Prostate gland (tissue), 2 donors: ENCODE results near the gene TSPAN15. TPM values are rescaled to one million over a fixed set of nuclear protein-coding genes. Genes with fewer than 3 reads are reported as not detected.

Experiments used
- DNase-seq: peaks from one replicate; pipeline ENCODE4 v3.0.0-alpha.2; 2019; ENCODE audit warnings: low spot score
- H3K27ac ChIP-seq, 2 donors: fragments of 200-600 bp; sonication (generic); 2 replicates each; pipeline ENCODE4 v1.5.1; 2017 to 2019
- H3K27me3 ChIP-seq: fragments of 200-600 bp; sonication (generic); replicated peaks from 2 replicates; pipeline ENCODE4 v1.5.1; 2019; ENCODE audit not compliant: insufficient read depth
- H3K36me3 ChIP-seq, 2 donors: fragments of 200-600 bp; sonication (generic); 1 replicate in 1 of 2; 2 replicates in 1 of 2; pipeline versions ENCODE4 v1.5.1 to v1.8.1; 2017 to 2019
- H3K4me1 ChIP-seq: fragments of 200-600 bp; sonication (generic); replicated peaks from 2 replicates; pipeline ENCODE4 v1.5.1; 2019
- H3K4me3 ChIP-seq, 2 donors: fragments of 200-600 bp; sonication (generic); 2 replicates each; pipeline ENCODE4 v1.5.1; 2017 to 2019
- H3K9me3 ChIP-seq: fragments of 200-600 bp; sonication (generic); 2 replicates; pipeline ENCODE4 v1.5.1; 2017
- POLR2A ChIP-seq: fragments of 450-650 bp; IDR thresholded peaks from one replicate; pipeline ENCODE4 v1.6.1; 2016; ENCODE audit warnings: antibody characterized with exemption, mild to moderate bottlenecking
- POLR2AphosphoS5 ChIP-seq: sonication (generic); formaldehyde crosslinking; IDR thresholded peaks from one replicate; pipeline ENCODE4 v1.6.1; 2017; ENCODE audit warnings: antibody characterized with exemption
- WGBS: methylation state at CpG from one replicate; pipeline ENCODE4 v1.1.5; 2018; 5-methylcytosine and 5-hydroxymethylcytosine counted together
- intact Hi-C: fragments of 100-400 bp; cut with DNase I; formaldehyde crosslinking; loops from one replicate; pipeline ENCODE4 v1.14.2; 2022
- total RNA-seq, 2 donors: library from RNA; depleted of rRNA; stranded (reverse); fragments of >200 nt; gene quantifications; one replicate each; pipeline ENCODE4 v1.1.0, GENCODE V29; 2016
- TF ChIP-seq, protein P1 (sequence below), 4 experiments: fragments of 200-600 bp in 2 of 4; fragments of 450-650 bp in 2 of 4; sonication (generic) in 2 of 4; IDR thresholded peaks; 1 replicate in 3 of 4; 2 replicates in 1 of 4; pipeline ENCODE4 v1.5.1; 2016 to 2019; ENCODE audit warnings: antibody characterized with exemption in 4 of 4, mild to moderate bottlenecking in 2 of 4, moderate library complexity in 2 of 4

Gene TSPAN15
- total RNA-seq, 2 donors from 2014 or later, result 78.8 to 85.3 TPM

DNA sequence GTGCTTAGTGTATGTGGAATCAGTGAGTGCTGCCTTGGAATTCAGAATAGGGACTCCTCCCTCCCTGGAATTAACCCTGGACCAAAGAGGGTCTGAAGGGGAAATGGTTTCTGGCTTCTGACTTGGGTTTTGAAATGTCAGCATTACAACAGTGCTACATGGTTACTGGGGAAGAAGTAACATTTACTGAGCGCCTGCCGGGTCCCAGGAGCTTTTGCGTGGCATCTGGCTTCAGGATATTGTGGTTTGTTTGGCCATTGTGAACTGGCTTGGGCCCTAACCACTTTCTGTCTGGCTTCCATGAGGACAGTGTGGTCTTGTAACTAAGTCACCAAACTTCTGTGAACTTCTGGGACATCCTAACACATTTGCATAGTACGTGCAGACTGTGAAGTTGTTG, 21.3 kb downstream of the TSPAN15 start:
- no peaks in the 10 kb centered on the region for H3K4me1 ChIP-seq
- H3K27me3 ChIP-seq, result no peaks in the 10 kb centered on the region
- intact Hi-C loops, result no loop called here
- 70% methylated on average over 4 of the region's 4 CpGs for WGBS
- H3K27ac ChIP-seq, result peak overlapping the region in 1 of 2 donors; percentile 71
- H3K9me3 ChIP-seq, result no peaks in the 10 kb centered on the region
- no peaks in the 10 kb centered on the region for H3K36me3 ChIP-seq
- no peak for DNase-seq
- no peak for TF ChIP-seq POLR2AphosphoS5
- TF ChIP-seq, protein P1, sequence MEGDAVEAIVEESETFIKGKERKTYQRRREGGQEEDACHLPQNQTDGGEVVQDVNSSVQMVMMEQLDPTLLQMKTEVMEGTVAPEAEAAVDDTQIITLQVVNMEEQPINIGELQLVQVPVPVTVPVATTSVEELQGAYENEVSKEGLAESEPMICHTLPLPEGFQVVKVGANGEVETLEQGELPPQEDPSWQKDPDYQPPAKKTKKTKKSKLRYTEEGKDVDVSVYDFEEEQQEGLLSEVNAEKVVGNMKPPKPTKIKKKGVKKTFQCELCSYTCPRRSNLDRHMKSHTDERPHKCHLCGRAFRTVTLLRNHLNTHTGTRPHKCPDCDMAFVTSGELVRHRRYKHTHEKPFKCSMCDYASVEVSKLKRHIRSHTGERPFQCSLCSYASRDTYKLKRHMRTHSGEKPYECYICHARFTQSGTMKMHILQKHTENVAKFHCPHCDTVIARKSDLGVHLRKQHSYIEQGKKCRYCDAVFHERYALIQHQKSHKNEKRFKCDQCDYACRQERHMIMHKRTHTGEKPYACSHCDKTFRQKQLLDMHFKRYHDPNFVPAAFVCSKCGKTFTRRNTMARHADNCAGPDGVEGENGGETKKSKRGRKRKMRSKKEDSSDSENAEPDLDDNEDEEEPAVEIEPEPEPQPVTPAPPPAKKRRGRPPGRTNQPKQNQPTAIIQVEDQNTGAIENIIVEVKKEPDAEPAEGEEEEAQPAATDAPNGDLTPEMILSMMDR (IDR thresholded peaks at IDR 0.05), result no peak
- TF ChIP-seq POLR2A, result no peak
- no peak overlapping the region for H3K4me3 ChIP-seq

DNA sequence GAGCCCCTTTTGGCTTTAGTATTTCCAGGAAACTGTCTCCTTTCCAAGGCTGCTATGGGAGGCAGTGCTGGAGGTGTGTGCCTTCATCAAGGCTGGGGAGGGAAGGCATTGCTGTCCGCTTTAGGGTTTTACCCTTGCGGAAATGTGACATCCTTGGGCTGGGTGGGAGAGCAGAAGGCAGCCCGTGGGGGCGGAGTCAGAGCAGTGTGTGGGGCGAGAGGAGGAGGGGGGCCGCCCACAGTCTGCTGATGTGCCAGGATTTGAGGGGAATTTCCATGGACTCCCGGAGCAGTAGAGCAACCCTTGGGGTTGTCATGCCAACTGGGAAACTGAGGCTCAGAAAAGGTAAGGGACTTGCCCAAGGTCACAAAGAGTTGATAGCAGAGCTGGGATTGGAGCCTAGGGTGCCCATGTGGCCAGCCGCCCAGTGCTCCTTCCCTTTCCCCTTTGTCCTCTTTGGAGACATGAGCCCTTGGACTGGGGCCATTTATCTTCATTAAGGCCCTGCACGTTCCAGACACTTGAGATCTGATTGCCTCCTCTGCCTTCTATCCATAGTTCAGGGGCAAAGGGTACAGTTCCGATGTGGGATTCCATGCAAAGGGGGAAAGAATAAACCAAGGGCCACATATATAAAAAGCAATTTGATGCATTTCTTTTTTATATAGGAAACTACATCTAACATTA, 22.2 kb downstream of the TSPAN15 start:
- no peak for DNase-seq
- 67% methylated on average over 10 of the region's 10 CpGs for WGBS
- TF ChIP-seq, protein P1 (IDR thresholded peaks at IDR 0.05), result no peak
- no peak for TF ChIP-seq POLR2AphosphoS5
- no peak for TF ChIP-seq POLR2A
- H3K9me3 ChIP-seq, result no peaks in the 10 kb centered on the region
- H3K27me3 ChIP-seq, result no peaks in the 10 kb centered on the region
- H3K27ac ChIP-seq, result peak overlapping the region; percentile 49 to 71
- H3K4me1 ChIP-seq, result no peaks in the 10 kb centered on the region
- H3K36me3 ChIP-seq, result no peaks in the 10 kb centered on the region
- no peak overlapping the region for H3K4me3 ChIP-seq
- intact Hi-C loops, result no loop called here

DNA sequence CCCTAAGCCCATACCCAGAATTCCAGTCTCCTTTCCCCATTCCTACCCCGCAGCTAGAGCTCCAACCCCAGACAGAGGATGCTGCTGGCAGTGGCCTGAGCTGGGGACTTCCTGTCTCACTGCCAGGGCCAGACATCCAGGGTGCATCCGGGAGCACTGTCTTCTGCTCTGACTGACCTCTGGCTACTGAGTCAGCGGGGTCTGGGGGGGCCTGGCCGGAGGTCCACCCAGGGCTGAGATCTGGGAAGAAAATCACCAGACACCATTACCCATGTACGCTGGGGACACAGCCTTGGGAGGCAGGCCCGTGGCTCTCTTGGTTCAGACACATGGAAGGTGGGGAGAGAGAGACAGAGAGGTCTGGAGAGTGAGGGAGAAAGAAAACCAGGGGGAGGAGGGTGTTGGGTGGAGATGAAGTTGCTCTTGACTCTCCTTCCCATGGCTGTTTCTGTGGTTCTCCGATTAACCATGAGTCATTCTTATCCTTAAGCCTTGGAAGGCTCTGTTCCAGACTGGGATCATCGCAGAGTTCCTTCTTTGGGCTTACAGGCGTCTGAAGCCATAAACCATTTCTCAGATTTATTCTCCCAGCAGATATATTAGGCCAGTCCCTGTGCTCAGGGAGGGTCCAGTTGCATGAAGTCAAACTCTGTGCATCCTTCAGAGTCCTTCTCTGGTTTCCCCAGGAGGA, 23.6 kb downstream of the TSPAN15 start:
- intact Hi-C loops, result no loop called here
- peaks cover 6% of the 10 kb centered on the region for H3K4me1 ChIP-seq
- H3K27ac ChIP-seq, result peak overlapping the region; percentile 49 to 71
- H3K4me3 ChIP-seq, result no peak overlapping the region
- no peaks in the 10 kb centered on the region for H3K36me3 ChIP-seq
- TF ChIP-seq, protein P1 (IDR thresholded peaks at IDR 0.05), result no peak
- no peak for TF ChIP-seq POLR2AphosphoS5
- TF ChIP-seq POLR2A, result no peak
- DNase-seq, result no peak
- no peaks in the 10 kb centered on the region for H3K9me3 ChIP-seq
- H3K27me3 ChIP-seq, result no peaks in the 10 kb centered on the region
- WGBS, result 60% methylated on average over 9 of the region's 9 CpGs

DNA sequence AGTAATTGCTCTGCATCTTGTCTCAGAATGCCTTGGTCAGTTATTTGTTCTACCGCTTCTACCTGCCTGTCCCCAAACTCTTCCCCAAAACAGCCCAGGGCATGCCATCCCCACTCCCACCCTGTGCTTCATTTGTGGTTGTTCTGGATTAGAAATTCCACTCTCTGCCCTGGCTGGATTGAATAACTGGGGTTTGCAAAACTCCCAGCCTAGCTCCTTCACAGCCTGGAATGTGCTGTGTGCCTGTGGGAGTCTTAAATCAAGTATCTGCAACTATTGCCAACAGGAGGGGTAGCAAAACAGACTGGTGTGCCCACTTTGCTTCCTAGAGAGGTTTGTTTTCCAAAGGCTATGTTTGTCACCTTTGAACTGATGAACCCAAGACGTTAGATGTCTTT, 24.2 kb downstream of the TSPAN15 start:
- TF ChIP-seq, protein P1 (IDR thresholded peaks at IDR 0.05), result no peak
- TF ChIP-seq POLR2AphosphoS5, result no peak
- TF ChIP-seq POLR2A, result no peak
- peak overlapping the region; percentile 48 to 59 for H3K27ac ChIP-seq
- DNase-seq, result no peak
- peaks cover 7% of the 10 kb centered on the region for H3K4me1 ChIP-seq
- no peaks in the 10 kb centered on the region for H3K9me3 ChIP-seq
- intact Hi-C loops, result no loop called here
- 68% methylated on average over 2 of the region's 2 CpGs for WGBS
- no peaks in the 10 kb centered on the region for H3K36me3 ChIP-seq
- H3K4me3 ChIP-seq, result no peak overlapping the region
- H3K27me3 ChIP-seq, result no peaks in the 10 kb centered on the region
